ENCODE results near the gene CDKAL1. TPM values are rescaled to one million over a fixed set of nuclear protein-coding genes. Genes with fewer than 3 reads are reported as not detected.

The CDKAL1 gene
- total RNA-seq, 1 experiment from 2014 or later: 20.6 TPM

DNA sequence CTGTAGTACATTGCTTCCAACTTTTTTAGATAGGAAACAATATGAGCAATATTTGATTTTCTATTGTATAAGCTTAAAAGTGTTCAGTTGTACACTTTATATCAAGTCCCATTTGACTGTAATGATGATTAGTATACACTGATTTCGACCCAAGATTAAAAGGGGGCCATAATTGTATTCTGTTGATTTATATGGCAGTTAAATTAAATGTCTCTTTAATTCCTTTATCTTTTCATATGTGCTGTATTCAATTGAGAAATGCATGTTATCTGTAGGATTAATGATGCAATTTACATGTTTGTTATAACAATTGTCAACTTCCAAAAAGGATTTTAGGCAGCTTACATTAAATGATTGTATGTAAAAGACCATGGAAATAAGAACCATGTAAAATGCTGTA lies 317.5 kb downstream of the CDKAL1 start:
- H3K27ac Mint-ChIP-seq: no peak overlapping the region
- no peak for DNase-seq (ENCODE audit: low spot score)
- POLR2A ChIA-PET: no interaction called here
- CTCF ChIA-PET: no interaction called here
- H3K4me3 Mint-ChIP-seq: no peak overlapping the region
- H3K27me3 Mint-ChIP-seq (ENCODE audit: low read depth): no peaks in the 10 kb centered on the region
- no peaks in the 10 kb centered on the region for H3K9me3 Mint-ChIP-seq
- peaks cover 31% of the 10 kb centered on the region for H3K4me1 Mint-ChIP-seq
- ATAC-seq: no peak
- H3K36me3 Mint-ChIP-seq: no peaks in the 10 kb centered on the region
- TF ChIP-seq SP1 (CRISPR knock-in tag; conservative IDR thresholded peaks at IDR 0.05) (no peak), GRHL2 (CRISPR knock-in tag; IDR thresholded peaks at IDR 0.05; ENCODE audit: insufficient replicate concordance, severe bottlenecking) (no peak), RELA (CRISPR knock-in tag; IDR thresholded peaks at IDR 0.05; ENCODE audit: borderline replicate concordance) (no peak), NFYB (CRISPR knock-in tag; conservative IDR thresholded peaks at IDR 0.05; ENCODE audit: low read depth) (no peak), ATF1 (CRISPR knock-in tag; IDR thresholded peaks at IDR 0.05) (no peak), STAT6 (CRISPR knock-in tag; conservative IDR thresholded peaks at IDR 0.05; ENCODE audit: low read depth) (no peak), RORB (CRISPR knock-in tag; IDR thresholded peaks at IDR 0.05) (no peak)
- TF ChIP-seq, protein P1, sequence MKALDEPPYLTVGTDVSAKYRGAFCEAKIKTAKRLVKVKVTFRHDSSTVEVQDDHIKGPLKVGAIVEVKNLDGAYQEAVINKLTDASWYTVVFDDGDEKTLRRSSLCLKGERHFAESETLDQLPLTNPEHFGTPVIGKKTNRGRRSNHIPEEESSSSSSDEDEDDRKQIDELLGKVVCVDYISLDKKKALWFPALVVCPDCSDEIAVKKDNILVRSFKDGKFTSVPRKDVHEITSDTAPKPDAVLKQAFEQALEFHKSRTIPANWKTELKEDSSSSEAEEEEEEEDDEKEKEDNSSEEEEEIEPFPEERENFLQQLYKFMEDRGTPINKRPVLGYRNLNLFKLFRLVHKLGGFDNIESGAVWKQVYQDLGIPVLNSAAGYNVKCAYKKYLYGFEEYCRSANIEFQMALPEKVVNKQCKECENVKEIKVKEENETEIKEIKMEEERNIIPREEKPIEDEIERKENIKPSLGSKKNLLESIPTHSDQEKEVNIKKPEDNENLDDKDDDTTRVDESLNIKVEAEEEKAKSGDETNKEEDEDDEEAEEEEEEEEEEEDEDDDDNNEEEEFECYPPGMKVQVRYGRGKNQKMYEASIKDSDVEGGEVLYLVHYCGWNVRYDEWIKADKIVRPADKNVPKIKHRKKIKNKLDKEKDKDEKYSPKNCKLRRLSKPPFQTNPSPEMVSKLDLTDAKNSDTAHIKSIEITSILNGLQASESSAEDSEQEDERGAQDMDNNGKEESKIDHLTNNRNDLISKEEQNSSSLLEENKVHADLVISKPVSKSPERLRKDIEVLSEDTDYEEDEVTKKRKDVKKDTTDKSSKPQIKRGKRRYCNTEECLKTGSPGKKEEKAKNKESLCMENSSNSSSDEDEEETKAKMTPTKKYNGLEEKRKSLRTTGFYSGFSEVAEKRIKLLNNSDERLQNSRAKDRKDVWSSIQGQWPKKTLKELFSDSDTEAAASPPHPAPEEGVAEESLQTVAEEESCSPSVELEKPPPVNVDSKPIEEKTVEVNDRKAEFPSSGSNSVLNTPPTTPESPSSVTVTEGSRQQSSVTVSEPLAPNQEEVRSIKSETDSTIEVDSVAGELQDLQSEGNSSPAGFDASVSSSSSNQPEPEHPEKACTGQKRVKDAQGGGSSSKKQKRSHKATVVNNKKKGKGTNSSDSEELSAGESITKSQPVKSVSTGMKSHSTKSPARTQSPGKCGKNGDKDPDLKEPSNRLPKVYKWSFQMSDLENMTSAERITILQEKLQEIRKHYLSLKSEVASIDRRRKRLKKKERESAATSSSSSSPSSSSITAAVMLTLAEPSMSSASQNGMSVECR (CRISPR knock-in tag; IDR thresholded peaks at IDR 0.05; ENCODE audit: borderline replicate concordance): no peak

GRCh38 chr6:20853828-20854227 lies 319.6 kb downstream of the CDKAL1 start:
- no peak for DNase-seq (ENCODE audit: low spot score)
- peaks cover 29% of the 10 kb centered on the region for H3K4me1 Mint-ChIP-seq

More at GRCh38 chr6:20853828-20854227, 319.6 kb downstream of the CDKAL1 start:
- ChIA-PET POLR2A (no interaction called here), CTCF (interaction anchor here (0.6 kb wide), 1 partner anchor 93 kb away, joined by 4 read pairs; no protein-coding TSS in a partner anchor)
- TF ChIP-seq ETV6 (CRISPR knock-in tag; IDR thresholded peaks at IDR 0.05) (no peak), SMAD3 (CRISPR knock-in tag; IDR thresholded peaks at IDR 0.05; ENCODE audit: borderline replicate concordance) (no peak), JUN (CRISPR knock-in tag; IDR thresholded peaks at IDR 0.05) (no peak), CREB1 (CRISPR knock-in tag; IDR thresholded peaks at IDR 0.05) (no peak), GTF2I (CRISPR knock-in tag; conservative IDR thresholded peaks at IDR 0.05) (no peak), NR3C1 (CRISPR knock-in tag; conservative IDR thresholded peaks at IDR 0.05; ENCODE audit: low read depth) (no peak), JAZF1 (CRISPR knock-in tag; IDR thresholded peaks at IDR 0.05) (no peak), NR2C2 (CRISPR knock-in tag; IDR thresholded peaks at IDR 0.05) (no peak), ZNF425 (CRISPR knock-in tag; conservative IDR thresholded peaks at IDR 0.05) (no peak)
- TF ChIP-seq, protein P2, sequence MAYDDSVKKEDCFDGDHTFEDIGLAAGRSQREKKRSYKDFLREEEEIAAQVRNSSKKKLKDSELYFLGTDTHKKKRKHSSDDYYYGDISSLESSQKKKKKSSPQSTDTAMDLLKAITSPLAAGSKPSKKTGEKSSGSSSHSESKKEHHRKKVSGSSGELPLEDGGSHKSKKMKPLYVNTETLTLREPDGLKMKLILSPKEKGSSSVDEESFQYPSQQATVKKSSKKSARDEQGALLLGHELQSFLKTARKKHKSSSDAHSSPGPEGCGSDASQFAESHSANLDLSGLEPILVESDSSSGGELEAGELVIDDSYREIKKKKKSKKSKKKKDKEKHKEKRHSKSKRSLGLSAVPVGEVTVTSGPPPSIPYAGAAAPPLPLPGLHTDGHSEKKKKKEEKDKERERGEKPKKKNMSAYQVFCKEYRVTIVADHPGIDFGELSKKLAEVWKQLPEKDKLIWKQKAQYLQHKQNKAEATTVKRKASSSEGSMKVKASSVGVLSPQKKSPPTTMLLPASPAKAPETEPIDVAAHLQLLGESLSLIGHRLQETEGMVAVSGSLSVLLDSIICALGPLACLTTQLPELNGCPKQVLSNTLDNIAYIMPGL (CRISPR knock-in tag; IDR thresholded peaks at IDR 0.05): no peak
- TF ChIP-seq, protein P3, sequence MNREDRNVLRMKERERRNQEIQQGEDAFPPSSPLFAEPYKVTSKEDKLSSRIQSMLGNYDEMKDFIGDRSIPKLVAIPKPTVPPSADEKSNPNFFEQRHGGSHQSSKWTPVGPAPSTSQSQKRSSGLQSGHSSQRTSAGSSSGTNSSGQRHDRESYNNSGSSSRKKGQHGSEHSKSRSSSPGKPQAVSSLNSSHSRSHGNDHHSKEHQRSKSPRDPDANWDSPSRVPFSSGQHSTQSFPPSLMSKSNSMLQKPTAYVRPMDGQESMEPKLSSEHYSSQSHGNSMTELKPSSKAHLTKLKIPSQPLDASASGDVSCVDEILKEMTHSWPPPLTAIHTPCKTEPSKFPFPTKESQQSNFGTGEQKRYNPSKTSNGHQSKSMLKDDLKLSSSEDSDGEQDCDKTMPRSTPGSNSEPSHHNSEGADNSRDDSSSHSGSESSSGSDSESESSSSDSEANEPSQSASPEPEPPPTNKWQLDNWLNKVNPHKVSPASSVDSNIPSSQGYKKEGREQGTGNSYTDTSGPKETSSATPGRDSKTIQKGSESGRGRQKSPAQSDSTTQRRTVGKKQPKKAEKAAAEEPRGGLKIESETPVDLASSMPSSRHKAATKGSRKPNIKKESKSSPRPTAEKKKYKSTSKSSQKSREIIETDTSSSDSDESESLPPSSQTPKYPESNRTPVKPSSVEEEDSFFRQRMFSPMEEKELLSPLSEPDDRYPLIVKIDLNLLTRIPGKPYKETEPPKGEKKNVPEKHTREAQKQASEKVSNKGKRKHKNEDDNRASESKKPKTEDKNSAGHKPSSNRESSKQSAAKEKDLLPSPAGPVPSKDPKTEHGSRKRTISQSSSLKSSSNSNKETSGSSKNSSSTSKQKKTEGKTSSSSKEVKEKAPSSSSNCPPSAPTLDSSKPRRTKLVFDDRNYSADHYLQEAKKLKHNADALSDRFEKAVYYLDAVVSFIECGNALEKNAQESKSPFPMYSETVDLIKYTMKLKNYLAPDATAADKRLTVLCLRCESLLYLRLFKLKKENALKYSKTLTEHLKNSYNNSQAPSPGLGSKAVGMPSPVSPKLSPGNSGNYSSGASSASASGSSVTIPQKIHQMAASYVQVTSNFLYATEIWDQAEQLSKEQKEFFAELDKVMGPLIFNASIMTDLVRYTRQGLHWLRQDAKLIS (CRISPR knock-in tag; IDR thresholded peaks at IDR 0.05; ENCODE audit: borderline replicate concordance): no peak
- TF ChIP-seq, protein P4, sequence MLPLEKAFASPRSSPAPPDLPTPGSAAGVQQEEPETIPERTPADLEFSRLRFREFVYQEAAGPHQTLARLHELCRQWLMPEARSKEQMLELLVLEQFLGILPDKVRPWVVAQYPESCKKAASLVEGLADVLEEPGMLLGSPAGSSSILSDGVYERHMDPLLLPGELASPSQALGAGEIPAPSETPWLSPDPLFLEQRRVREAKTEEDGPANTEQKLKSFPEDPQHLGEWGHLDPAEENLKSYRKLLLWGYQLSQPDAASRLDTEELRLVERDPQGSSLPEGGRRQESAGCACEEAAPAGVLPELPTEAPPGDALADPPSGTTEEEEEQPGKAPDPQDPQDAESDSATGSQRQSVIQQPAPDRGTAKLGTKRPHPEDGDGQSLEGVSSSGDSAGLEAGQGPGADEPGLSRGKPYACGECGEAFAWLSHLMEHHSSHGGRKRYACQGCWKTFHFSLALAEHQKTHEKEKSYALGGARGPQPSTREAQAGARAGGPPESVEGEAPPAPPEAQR (CRISPR knock-in tag; IDR thresholded peaks at IDR 0.05): no peak
- Mint-ChIP-seq H3K9me3 (no peaks in the 10 kb centered on the region), H3K27me3 (ENCODE audit: low read depth) (no peaks in the 10 kb centered on the region), H3K27ac (no peak overlapping the region), H3K4me3 (no peak overlapping the region), H3K36me3 (no peaks in the 10 kb centered on the region)
- ATAC-seq: no peak
